GM21619 (cell line): ENCODE measurements around the gene IMPDH1.

ENCODE experiments used
- ATAC-seq: cut with Tn5 transposase; IDR thresholded peaks from one replicate; pipeline ENCODE4 v1.9.1; 2021; ENCODE audit not compliant: unreplicated experiment

IMPDH1 gene

GRCh38 chr7:128361411-128362379 is 48.1 kb downstream of the IMPDH1 start, which contains the start of gene PRRT4:
Gene PRRT4 (minus strand): TSS chr7:128361690.
- ATAC-seq, result no peak

DNA sequence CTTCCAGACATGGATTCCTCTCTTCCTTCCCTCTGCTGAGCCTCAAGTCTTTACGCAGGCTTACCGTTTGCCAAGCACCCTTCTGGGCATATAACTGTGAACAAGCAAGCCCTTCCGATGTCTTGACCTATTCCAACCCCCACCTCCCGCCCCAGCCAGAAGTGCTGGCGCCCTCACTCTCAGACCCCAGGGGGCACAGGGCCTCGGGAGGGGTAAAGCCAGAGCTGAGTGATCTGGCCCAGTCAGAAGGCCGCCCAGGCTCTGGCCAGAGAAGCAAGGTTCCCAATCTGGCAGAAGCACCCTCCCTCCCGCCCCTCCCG is 49.5 kb downstream of the IMPDH1 start:
- ATAC-seq, result no peak

DNA sequence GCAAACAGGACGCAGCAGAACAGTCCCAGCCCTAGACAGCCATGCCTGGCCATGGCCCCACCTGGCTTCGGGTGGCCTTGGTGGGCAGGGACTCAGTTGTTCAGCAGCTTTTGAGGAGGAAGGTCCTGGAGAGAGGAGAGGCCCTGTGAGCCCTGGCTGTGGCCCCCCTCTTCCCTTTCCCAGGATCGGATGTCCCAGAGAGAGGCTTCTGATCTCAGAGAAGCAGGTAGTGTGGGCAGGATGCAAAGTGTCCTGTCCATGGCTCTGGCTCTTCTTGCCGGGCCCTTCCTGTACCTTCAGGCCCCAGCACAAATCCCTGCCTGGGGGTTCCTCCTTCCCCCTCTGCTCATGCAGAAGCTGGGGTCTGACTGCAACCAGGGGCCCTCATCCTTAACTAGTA is 49.8 kb downstream of the IMPDH1 start:
- no peak for ATAC-seq

DNA sequence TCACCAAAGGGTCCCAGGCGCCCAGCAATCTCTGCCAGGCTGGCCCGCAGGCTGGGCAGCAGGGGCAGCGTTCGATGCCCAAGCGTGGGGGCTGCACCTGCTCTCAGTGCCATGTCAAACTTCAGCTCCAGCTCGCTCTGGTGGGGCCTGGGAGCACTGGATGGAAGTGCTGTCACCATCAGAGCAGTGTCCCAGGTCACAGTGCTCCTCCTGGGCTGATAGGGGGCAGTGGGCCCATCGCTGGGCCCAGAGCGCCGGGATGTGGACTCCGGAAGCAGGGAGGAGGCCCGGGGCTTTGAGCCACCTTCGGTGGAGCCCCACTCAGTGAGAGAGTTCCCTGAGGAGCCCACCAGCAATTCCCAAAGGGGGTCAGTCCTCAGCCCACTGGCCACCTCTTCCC is 50.4 kb downstream of the IMPDH1 start:
- ATAC-seq, result no peak

DNA sequence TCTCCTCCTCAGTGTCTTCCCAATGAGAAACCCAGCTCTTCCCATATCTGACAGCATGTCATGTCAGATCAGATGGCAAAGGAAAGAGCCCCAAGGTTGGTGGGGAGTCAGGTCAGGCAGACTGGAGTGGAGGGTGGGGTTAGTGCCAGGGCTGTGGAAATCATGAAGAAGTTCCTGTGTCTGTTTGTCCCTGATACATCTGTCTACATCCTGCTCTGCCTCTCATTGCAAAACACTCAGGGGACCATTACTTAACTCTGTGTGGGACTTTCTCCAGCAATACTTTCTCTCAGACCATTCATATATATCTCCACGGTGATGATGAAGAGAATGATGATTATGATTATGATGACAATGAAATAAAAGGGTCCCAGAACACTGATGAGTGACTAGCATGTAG is 51.5 kb downstream of the IMPDH1 start:
- no peak for ATAC-seq

- no peak for ATAC-seq
These were observed 52.6 kb downstream of the IMPDH1 start for GRCh38 chr7:128357217-128357613.

DNA sequence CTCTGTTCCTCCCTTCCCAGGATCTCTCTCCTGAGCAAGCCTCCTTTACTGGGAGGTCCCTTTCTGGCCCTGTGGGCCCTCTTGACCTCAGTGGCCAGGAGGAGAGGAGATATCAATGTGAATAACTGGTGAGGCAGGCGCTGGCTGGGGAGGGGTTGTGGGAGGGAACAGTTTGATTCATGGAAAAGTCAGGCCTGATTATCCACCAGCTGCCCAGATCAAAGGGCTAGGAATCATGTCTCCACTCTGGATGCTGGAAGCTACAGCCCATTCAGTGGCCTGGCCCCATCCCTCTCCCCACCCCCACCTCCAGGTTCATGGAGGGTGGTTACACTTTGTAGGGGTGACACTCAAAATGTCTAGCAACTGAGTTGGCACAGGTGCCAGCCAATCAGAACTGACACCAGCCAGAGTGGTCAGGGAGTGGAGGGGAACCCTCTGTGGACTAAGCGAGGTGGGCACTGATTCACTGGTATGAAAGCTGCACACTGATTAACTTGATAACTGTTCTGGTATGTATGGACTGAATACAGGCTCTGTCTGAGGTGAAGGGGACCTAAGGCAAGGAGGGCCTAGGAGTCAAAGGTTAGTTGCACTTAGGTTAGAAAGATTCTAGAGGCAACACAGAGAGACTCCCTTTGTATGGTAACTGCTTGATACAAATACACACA is 53.1 kb downstream of the IMPDH1 start:
- ATAC-seq, result no peak

GRCh38 chr7:128353610-128354009 is 56.2 kb downstream of the IMPDH1 start:
- ATAC-seq, result no peak

DNA sequence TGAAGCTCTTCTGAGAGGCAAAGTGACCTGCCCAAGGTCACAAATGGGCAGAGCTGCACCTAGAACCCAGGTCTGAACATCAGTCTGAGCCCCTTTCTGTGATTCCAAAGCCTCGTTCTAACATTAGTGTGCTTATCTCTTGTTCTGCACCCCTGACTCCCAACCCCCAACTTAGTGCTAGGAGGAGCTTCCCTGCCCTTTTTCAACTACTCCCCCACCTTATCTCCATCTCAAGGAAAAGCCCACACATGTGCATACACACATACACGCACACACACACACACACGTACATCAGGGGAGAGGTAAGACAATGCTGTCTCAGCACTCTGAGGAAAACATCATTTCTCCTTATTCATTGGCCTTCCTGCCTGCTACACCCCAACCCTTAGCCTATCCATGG is 56.6 kb downstream of the IMPDH1 start:
- no peak for ATAC-seq

DNA sequence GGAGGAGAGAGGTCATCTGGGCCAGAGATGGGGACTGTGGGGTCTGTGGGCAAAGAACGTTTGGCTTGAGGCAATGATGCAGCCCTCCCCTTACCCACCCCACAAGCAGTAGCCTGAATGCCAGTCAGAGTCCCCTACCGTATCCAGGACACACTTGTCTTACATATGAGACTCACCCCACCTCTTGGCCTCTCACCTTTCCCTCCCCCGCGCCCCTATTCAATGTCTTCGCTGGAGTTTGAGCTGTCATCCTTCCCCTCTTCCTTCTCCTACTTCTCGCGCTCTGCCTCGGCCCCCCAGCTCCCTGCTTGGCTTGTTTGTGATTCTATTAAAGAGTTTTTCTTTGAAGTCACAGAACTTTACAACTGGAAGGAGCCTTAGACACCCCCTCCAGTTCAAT is 57.1 kb downstream of the IMPDH1 start:
- ATAC-seq, result no peak

DNA sequence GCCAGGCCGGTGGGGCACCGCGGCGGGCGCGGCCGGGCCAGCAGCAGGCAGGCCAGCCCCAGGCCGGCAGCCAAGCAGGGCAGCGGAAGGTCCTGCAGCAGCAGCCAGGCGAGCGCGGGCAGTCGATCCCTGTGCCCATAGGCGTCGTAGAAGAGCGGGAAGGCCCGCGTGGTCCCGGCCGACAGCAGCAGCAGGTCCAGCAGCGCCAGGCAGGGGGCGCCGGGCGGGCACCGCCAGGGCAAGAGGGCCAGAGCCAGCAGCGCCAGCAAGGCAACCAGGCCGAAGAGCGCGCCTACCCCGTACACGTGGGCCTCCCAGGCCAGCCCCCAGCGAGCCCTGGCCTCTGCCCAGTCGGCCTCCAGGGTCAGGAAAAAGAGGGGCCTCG is 57.6 kb downstream of the IMPDH1 start:
- ATAC-seq, result no peak

DNA sequence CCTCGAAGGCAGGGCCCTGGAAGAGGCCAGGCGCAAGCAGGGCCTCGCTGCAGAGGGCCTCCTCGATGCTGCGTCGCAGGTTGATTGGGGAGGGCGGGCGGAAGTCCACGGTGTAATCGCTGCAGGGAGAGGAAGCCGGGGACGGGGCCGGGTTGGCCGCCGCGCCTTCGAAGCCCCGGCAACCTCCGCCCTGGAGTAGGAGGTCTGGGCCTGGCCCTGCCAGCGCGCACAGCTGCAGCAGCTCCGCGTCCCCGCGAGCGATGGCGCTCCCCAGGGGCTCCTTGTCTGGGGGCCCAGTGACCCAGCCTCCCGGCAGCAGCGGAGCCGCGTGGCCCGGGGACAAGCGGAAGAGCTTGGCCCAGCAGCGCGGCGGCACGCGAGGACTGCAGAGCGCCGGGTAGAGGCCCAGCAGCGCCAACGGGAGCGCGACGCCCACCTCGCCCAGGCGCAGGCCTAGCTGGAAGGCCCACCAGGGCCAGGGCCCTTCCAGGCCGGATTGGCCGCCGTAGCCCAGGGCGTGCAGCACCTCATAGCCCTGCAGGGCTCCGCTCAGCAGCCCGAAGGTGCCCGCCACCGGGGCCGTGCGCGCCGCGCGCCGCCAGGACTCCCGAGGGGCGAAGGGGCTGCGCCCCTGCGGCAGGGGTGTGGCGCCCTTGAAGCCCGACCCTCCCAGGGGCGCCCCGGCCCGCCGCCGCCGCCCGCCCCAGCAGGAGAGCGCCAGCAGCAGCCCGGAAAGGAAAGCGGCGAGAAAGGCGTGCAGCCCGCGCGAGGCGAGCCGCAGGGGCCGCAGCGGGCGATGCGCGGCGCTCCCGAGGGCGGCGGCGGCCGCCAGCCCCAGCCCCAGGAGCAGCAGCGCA is 58.3 kb downstream of the IMPDH1 start:
- ATAC-seq, result no peak

DNA sequence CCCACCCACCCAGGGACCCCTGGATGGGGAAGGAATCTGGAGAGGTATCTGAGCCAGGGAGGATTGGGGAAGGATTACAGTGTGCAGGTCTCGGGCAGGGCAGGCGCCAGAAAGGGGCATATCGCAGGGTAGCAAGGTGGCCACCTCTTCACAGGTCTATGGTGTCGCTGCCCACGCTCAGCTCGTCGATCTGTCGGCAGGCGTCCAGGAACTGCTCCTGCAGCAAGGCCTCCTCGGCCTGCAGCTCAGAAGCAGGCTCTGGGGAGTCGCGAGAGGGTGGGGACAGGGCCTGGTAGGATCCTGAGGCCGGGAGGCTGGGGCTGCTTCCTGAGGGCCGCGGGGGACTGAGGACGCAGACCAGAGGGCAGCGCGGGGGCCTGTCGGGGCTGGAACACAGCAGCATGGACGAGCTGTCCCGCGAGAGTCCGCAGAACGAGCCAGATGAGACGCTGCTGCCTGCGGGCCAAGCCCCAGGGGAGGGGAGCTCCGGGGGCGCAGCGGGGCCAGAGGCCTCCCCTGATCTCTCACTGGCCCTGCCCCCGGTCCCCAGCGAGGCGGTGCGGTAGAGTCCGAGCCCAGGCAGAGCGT is 59.0 kb downstream of the IMPDH1 start:
- no peak for ATAC-seq

DNA sequence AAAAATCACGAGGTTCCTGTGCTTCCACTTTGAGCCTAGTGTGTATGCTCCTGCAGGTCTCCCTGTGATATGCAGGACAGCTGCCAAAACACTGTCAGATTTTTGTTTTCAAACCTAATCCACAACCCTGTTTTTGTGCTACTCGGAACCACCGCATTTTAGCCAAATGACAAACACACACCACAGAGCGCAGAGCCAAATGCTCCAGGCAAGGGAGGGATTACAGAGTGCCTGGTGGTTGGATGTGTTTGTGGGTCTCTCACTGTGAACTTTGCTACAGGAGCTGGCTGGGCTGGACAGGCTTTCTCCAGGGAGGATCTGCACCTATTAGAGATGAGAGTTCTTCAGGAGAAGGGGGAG is 60.3 kb downstream of the IMPDH1 start:
- no peak for ATAC-seq

DNA sequence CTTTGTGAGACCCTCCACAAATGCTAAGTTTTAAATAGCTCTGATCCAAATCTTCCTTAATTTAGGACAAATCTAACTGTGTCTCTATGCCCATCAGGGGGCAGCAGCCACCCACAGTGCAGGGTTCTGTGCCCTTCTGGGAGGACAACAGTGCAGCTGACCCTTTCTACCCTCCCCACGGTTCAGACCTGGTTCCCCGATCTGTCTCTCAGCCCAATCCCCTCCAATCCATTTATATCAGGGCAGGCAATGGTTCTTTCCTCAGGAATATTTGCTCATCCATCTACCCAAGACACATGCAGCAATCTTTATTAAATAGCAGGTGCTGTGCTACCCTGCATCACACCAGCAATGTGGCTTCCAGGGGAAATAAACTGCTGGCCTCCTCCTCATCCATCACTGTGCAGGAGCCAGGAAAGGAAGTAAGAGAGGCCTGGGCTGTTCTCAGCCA is 62.1 kb downstream of the IMPDH1 start:
- ATAC-seq, result no peak

- no peak for ATAC-seq
These were observed 65.4 kb downstream of the IMPDH1 start for GRCh38 chr7:128344431-128344774.

DNA sequence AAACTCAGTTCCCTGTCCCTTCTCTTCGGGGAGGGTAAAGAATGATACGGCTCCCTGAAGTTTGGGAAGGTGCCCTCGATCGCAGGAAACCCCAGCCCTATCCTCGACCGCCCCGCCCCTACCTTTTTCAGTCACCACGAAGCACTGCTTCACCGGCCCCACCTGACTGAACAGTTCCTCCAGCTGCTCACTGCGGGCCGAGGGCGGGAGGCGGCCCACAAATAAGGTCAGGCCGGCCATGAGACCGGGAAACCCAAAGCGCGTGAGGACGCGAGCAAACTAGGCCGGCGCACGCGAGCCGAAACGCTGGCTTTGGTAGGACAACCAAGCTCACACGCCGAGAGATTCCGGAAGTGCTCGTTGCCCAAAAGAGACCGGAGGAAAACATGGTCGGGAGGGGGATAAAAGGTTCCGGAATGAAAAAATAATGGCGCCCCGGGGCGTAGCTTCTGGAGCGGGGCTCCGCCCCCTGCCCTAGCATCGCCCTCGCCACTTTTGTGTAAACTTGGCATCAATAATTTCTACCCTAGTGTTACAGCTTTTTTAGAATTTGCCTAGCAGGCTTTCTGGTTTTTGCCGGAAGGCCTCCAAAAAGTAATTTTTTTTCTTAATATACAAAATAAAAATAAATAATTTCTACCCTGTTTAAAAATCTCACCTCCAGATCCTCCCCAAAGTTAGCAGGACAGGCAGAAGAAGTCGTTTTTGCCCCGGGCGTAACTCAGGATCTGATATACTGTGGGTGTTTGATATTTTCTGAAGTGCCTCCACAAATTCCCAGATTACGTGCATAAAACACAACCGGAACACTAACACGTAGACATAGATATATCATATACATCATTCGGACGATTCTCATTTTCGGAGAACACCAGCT is 66.0 kb downstream of the IMPDH1 start, which contains the start of gene RBM28:
Gene RBM28, minus strand, starts transcription at position 355 of the 877 bp plus-strand sequence. Its CDS starts 115 bp downstream, at position 240.
- peak; percentile 95 for ATAC-seq
